SK-N-SH (cell line): ENCODE data around the gene PKP4.

Source experiments
- FOSL2 ChIP-seq: IDR thresholded peaks from 2 replicates; pipeline ENCODE4 v1.4.0; 2012; ENCODE audit warnings: low read depth, mild to moderate bottlenecking, moderate library complexity, borderline replicate concordance
- JUND ChIP-seq: IDR thresholded peaks from 2 replicates; pipeline ENCODE4 v1.4.0; 2012
- PBX3 ChIP-seq: IDR thresholded peaks from 2 replicates; pipeline ENCODE4; 2012
- POLR2AphosphoS5 ChIP-seq: IDR thresholded peaks from 2 replicates; pipeline ENCODE4 v1.6.1; 2012; ENCODE audit warnings: low read depth, low read length
- RAD21 ChIP-seq: IDR thresholded peaks from 2 replicates; pipeline ENCODE4 v1.6.1; 2012; ENCODE audit warnings: mild to moderate bottlenecking, low read length
- RCOR1 ChIP-seq: fragments of 150-350 bp; IDR thresholded peaks from 2 replicates; pipeline ENCODE4 v1.6.1; 2017; ENCODE audit warnings: antibody characterized with exemption, low read length
- RFX5 ChIP-seq: IDR thresholded peaks from 2 replicates; pipeline ENCODE4 v1.6.1; 2012; ENCODE audit warnings: mild to moderate bottlenecking, improper control_type of control experiment, low read length
- SMC3 ChIP-seq: IDR thresholded peaks from 2 replicates; pipeline ENCODE4 v1.6.1; 2012; ENCODE audit warnings: low read depth, low read length, improper control_type of control experiment
- TAF1 ChIP-seq: IDR thresholded peaks from 2 replicates; pipeline ENCODE4 v1.6.1; 2012; ENCODE audit warnings: low read depth, mild to moderate bottlenecking, low read length, moderate library complexity, borderline replicate concordance
- YY1 ChIP-seq: IDR thresholded peaks from 2 replicates; pipeline ENCODE4 v1.4.0; 2012; ENCODE audit warnings: low read depth, mild to moderate bottlenecking
- TF ChIP-seq, protein P1 (sequence below): fragments of 200-600 bp; sonication (generic); IDR thresholded peaks from 2 replicates; pipeline ENCODE4 v1.6.1; 2017; ENCODE audit warnings: antibody characterized with exemption, mild to moderate bottlenecking, moderate library complexity

GRCh38 chr2:158724803-158725381, 268.1 kb downstream of the PKP4 start:
- TF ChIP-seq RAD21 (no peak), JUND (no peak), YY1 (no peak), RCOR1 (no peak), POLR2AphosphoS5 (no peak), SMC3 (no peak), TAF1 (no peak), FOSL2 (no peak), RFX5 (no peak), PBX3 (no peak)
- TF ChIP-seq, protein P1, sequence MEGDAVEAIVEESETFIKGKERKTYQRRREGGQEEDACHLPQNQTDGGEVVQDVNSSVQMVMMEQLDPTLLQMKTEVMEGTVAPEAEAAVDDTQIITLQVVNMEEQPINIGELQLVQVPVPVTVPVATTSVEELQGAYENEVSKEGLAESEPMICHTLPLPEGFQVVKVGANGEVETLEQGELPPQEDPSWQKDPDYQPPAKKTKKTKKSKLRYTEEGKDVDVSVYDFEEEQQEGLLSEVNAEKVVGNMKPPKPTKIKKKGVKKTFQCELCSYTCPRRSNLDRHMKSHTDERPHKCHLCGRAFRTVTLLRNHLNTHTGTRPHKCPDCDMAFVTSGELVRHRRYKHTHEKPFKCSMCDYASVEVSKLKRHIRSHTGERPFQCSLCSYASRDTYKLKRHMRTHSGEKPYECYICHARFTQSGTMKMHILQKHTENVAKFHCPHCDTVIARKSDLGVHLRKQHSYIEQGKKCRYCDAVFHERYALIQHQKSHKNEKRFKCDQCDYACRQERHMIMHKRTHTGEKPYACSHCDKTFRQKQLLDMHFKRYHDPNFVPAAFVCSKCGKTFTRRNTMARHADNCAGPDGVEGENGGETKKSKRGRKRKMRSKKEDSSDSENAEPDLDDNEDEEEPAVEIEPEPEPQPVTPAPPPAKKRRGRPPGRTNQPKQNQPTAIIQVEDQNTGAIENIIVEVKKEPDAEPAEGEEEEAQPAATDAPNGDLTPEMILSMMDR = no peak
